ENCODE data around the gene KCNMB1.

KCNMB1 gene

GRCh38 chr5:170414786-170415185 lies 25.6 kb upstream of the KCNMB1 start:
- no peak for DNase-seq (ENCODE audit: low read depth)

DNA sequence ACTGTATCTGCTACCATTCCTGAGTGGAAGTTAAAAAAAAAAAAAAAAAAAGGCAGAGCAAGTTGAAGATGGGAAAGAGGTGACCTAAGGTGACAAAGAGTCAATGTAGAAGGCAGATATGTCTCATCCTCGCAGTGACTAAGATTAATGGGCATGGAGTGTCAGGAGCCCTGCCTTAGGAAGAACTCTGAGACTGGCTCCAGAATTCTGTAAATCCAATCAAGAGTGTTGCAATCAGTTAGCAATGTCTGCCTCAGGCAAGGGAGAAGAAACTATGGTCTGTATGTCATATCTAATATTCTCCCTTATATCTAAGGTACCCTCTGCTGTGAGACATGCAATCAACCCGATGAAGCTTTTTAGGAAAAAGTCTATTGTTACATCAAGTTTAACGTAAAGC lies 24.7 kb upstream of the KCNMB1 start:
- DNase-seq (ENCODE audit: low read depth), result no peak

DNA sequence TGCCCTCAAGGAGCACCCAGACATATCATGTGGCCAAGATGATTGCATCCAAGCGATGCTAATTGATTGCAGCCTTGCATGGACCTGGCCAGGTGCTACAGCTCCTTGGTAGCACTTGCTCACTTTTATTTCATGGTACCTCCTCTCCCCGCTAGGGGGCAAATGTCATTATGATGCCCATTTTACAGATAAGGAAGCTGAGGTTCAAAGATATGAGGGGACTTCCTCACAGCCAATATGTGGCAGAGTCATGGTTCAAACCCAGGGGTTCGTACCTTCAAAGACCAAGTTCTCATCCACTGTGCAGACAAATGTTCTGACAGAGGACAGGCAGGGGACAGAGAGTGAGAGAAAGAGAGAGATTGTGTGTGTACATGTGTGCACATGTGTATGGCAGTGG lies 21.9 kb upstream of the KCNMB1 start:
- no peak for DNase-seq (ENCODE audit: low read depth)

GRCh38 chr5:170410401-170410800 lies 21.2 kb upstream of the KCNMB1 start:
- DNase-seq (ENCODE audit: low read depth), result no peak

- no peak for DNase-seq (ENCODE audit: low read depth)
Observed at GRCh38 chr5:170408877-170409660, 19.9 kb upstream of the KCNMB1 start.

GRCh38 chr5:170408226-170408625 lies 19.1 kb upstream of the KCNMB1 start:
- DNase-seq (ENCODE audit: low read depth), result no peak

- no peak for DNase-seq (ENCODE audit: low read depth)
Observed at GRCh38 chr5:170407062-170407461, 17.9 kb upstream of the KCNMB1 start.

GRCh38 chr5:170405817-170406216 lies 16.6 kb upstream of the KCNMB1 start:
- no peak for DNase-seq (ENCODE audit: low read depth)

- no peak for DNase-seq (ENCODE audit: low read depth)
Observed at GRCh38 chr5:170404398-170404797, 15.2 kb upstream of the KCNMB1 start.

- DNase-seq (ENCODE audit: low read depth), result no peak
Observed at GRCh38 chr5:170403675-170404074, 14.5 kb upstream of the KCNMB1 start.

GRCh38 chr5:170402508-170402907 lies 13.3 kb upstream of the KCNMB1 start:
- DNase-seq (ENCODE audit: low read depth), result no peak

DNA sequence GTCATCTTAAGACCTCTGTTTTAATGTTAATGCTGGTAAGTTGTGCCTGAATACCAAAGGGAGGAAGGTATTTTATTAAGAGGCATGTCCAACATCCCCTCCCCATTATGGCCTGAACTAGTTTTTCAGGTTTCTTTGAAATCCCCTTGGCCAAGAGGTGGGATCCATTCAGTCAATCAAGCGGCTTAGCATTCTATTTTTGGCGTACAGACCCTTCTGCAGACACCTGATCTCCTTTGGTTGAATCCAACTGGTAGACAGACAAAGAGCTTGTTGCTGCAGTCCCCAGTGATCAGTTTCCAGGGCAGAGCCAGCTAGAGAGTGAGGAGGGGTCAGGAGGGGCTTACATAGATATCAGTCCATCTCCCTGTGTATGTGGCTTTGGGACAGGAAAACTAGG lies 7.9 kb upstream of the KCNMB1 start:
- no peak for DNase-seq (ENCODE audit: low read depth)

GRCh38 chr5:170393958-170394357 lies 4.8 kb upstream of the KCNMB1 start:
- no peak for DNase-seq (ENCODE audit: low read depth)

DNA sequence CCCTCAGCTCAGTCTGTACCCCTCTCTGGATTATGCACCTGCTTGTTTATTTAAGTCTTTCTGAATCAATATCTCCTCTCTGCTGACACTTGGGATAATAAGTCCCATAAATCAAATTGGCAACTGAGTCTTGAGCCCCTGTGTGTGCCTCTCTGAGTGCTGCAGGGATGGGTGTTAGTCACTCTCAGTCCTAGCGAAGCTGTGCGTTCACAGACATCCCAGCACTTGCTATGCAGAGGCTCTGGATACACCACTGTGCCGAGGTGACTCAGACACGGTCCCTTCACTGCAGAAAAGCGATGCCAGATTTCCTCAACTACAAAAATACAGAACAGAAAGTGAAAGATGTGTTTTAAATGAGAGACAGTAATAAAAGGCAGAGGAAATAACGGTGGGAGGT lies 4.1 kb upstream of the KCNMB1 start:
- DNase-seq (ENCODE audit: low read depth), result no peak

DNA sequence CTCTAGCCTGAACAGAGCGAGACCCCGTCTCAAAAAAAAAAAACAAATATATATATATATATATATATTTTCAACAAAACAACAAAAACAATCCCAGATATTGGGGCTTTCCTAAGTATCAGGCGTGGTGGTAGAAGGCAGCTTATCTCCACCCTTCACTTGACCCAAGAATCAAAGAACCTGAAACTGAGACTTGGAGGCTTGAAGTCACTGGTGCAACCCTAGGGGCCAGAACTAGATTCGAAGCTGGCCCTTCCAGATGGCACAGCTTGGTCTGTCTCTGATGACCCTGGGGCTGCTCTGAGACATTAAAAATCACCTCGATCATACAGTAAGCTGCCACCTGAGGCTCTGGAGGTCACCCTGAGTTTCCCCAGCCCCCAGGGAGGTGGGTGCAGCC lies 1.3 kb upstream of the KCNMB1 start:
- no peak for DNase-seq (ENCODE audit: low read depth)

GRCh38 chr5:170389550-170389892 lies 354 bp upstream of the KCNMB1 start:
- no peak for DNase-seq (ENCODE audit: low read depth)

GRCh38 chr5:170387775-170388639 lies 1.2 kb downstream of the KCNMB1 start:
- DNase-seq (ENCODE audit: low read depth), result no peak

- DNase-seq (ENCODE audit: low read depth), result no peak
Observed at GRCh38 chr5:170386743-170387395, 2.3 kb downstream of the KCNMB1 start.

DNA sequence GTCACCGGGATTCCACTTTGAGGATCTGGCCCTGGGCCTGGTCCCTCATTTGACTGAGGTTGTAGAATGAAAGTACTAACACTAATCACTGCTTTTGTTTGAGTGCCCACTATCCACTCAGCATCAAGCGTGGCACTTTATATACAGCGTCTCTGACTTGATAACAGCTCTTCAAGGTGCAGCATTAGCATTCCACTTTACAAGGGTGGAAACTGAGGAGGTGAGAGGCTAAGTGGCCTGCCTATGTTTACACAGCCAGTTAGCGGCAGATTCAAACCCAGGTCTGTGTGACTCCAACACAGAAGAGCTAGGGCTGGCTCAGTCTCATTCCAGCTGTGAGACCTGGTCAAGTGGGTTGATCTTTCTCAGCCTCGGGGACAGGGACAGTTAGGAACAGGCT lies 5.9 kb downstream of the KCNMB1 start:
- no peak for DNase-seq (ENCODE audit: low read depth)

DNA sequence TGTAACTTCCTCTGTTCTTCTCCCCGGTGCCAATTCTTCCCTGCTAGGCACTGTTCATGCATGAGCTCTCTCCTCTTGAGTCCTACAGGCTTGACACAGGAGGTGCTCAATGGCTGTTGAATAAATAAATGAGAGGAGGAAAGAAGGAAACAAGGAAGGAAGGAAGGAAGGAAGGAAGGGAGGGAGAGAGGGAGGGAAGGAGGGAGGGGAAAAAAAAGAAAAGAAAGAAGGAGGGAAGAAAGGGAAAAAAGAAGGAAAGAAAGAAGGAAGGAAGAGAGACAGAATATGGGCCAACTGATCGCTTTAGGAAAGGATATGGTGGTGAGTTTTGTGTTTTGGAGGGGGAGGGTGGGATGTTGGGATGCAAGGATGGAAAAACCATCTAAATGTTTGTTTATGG lies 6.4 kb downstream of the KCNMB1 start:
- DNase-seq (ENCODE audit: low read depth), result no peak

DNA sequence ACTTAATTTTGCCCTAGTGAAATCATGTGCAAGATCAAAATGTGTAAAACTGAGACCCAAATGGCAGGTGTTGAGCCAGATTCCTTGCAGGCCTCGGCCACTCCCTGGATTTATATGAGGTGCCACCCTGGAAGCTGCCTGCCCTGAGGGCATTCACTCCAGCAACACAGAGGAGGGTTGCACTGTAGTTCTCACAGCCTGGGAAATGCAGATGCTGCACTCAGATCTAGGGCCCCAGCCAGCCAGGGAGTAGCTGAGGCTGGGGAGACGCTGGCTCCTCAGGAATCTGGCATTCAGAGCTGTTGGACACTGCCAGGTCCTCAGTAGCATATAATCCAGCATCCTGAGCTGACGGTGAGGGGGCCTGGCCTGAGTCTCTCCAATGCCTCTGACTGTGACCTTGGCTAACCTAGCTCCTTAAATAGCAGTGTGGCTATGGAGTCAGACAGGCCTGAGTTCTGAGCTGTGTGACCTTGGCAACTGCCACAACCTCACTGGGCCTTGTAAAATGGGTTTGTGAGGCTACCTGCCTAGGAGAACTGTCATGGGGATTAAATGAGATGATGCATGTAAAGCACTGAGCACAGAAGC lies 8.7 kb downstream of the KCNMB1 start:
- DNase-seq (ENCODE audit: low read depth), result no peak

DNA sequence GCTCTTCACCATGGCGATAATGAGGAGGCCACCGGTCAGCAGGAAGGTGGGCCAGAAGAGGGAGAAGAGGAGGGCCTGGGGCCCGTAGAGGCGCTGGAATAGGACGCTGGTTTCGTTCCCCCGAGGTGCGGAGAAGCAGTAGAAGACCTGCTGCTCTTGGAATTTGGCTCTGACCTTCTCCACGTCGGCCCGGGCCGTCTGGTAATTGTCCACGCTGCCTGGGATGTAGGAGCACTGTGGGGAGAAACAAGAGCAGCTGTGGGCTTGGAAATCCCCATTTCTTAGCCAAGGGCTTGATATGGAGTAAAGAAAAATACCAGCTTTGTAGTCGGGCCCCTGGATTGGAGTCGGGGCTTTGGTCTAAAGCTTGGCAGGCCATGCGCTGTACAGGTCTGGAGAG lies 10.4 kb downstream of the KCNMB1 start:
- DNase-seq (ENCODE audit: low read depth), result no peak

DNA sequence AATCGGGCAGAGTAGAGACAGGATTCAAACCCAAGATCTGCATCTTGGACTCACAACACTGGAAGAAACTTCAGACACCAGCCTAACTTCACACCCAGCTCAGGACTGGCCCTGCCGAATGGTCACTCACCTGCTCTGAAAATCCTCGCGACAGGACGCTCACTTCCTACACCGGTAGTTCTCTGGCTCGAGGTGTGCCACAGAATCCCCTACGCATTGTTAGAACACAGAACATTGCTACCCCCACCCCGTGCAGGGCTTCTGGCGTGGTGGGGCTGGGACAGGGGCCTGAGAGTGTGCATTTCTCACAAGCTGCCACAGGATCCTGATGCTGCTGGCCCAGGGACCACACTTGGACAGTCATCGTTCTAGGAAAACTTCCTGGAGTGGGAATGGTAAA lies 12.1 kb downstream of the KCNMB1 start:
- no peak for DNase-seq (ENCODE audit: low read depth)
